HG03139 (cell line): ENCODE results near the gene DCUN1D4.
"Not testable (repeated sequence)": the region's sequence is repeated elsewhere in the genome, so short reads cannot be mapped to it uniquely, and the experiment has no call there.

Experiments used
- ATAC-seq: cut with Tn5 transposase; IDR thresholded peaks from one replicate; pipeline ENCODE4 v1.9.1; 2021; ENCODE audit not compliant: unreplicated experiment

Gene DCUN1D4

GRCh38 chr4:51893402-51893801 lies 50.4 kb downstream of the DCUN1D4 start:
- not testable (repeated sequence) for ATAC-seq

- no peak for ATAC-seq
Observed at GRCh38 chr4:51894059-51894645, 51.2 kb downstream of the DCUN1D4 start.

DNA sequence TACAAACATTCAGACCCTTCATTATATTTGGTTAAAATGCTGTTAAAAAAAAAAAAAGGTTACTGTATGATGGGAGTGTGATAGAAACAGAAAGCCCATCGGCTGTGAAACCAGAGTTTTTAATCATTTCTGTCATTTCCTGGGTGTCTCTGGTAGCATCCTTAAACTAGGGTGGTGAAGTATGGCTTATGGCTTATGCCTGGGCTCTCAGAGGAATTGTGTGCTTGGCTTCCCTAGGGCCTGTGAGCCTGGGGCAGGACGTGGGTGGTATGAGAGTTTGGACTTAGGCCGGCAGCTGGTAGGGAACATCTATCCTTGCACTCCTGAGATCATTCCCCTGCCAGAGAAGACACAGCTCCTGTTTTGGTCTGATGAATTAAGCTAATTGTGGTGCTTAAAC lies 52.2 kb downstream of the DCUN1D4 start:
- ATAC-seq, result peak; percentile 64

- peak; percentile 98 for ATAC-seq
Observed at GRCh38 chr4:51895816-51896408, 53.0 kb downstream of the DCUN1D4 start.

GRCh38 chr4:51901363-51901762 lies 58.4 kb downstream of the DCUN1D4 start:
- ATAC-seq, result no peak

- ATAC-seq, result peak; percentile 98
Observed at GRCh38 chr4:51906167-51906958, 63.4 kb downstream of the DCUN1D4 start.

GRCh38 chr4:51907006-51907669 lies 64.2 kb downstream of the DCUN1D4 start:
- ATAC-seq, result no peak

DNA sequence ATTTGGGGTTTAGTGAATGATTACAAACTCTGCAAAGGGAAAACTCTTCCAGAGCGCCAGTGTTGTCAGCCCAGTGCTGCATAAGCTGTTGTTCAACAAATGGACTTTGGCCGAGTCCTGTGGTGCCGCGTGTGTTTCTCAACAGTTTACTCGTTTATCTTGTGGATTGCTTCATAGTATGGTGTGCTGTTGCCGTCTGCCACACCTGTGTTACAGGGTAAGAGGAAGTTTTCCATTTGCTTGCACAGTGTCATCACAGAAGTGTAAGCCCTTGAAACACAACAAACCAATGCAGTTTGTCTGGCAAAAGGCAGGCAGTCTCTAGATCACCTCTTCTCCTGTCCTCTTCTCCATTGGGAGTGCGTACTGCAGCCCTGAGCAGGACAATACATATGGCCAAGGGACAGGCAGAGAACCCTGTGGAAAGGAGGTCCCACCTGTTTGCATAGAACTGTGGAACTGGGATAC lies 66.3 kb downstream of the DCUN1D4 start:
- no peak for ATAC-seq

DNA sequence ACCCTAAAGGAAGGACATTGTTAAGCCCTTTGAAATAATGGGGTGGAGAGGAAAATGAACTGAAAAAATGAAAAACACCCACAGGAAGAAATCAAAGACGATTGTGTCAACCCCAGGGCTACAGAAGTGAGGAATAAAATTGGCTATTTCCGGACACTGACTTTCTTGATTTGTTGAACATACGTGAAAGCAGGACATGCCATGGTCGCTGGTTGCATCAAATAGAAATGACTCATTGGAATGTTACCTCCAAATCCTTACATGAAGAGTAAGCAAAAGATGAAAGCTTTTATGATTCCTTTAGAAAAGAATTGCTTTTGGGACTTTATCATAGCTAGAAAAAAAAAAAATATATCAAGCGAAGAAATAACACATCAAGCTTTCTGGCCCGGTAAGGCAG lies 75.3 kb downstream of the DCUN1D4 start:
- ATAC-seq, result no peak

- no peak for ATAC-seq
Observed at GRCh38 chr4:51923343-51923742, 80.4 kb downstream of the DCUN1D4 start.

GRCh38 chr4:51925307-51925706 lies 82.4 kb downstream of the DCUN1D4 start:
- ATAC-seq, result no peak

- ATAC-seq, result no peak
Observed at GRCh38 chr4:51930557-51930956, 87.6 kb downstream of the DCUN1D4 start.

DNA sequence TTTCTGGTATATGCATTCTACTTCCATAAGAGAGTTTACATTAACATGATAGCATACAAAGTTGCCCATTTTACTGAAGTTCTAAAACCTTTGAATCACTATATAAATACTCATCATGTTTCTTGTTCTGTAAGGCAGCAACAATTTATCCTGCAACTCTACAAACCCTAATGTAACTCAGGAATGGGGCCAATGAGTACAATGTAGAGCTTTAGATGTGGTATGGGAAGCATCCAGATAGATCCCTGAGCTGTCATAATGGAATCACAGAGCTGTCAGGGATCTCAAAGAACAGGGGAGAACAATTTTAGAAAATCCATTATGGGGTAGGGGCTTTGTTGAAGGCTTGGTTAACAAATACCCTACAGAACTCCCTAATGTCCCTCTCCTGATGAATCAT lies 88.5 kb downstream of the DCUN1D4 start:
- ATAC-seq, result no peak

- no peak for ATAC-seq
Observed at GRCh38 chr4:51932261-51932660, 89.3 kb downstream of the DCUN1D4 start.

DNA sequence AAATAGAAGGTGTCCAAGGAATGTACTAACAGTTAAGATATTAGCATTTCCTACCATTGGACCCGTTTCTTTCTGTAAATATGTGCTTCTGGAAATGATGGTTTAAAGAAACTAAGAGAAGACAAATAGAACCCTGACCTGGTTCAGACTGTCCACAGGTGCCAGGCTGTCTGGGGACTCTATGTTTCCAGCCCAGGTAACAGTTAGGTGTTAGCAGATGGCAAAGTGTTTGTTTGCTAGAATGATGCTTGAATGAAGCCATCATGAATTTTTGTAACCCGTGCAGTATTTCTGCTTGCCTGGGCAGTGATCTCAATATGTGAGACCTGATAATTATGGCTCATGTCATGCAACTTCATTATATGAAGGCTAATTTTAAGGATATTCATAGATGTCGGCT lies 89.7 kb downstream of the DCUN1D4 start:
- no peak for ATAC-seq

- ATAC-seq, result not testable (repeated sequence)
Observed at GRCh38 chr4:51940460-51940859, 97.5 kb downstream of the DCUN1D4 start.

GRCh38 chr4:51942108-51942832 lies 99.3 kb downstream of the DCUN1D4 start:
- ATAC-seq, result no peak

GRCh38 chr4:51942833-51943215 lies 99.9 kb downstream of the DCUN1D4 start:
- ATAC-seq, result no peak

GRCh38 chr4:51943221-51943620 lies 100.3 kb downstream of the DCUN1D4 start:
- ATAC-seq, result no peak

- ATAC-seq, result no peak
Observed at GRCh38 chr4:51958199-51958968, 115.4 kb downstream of the DCUN1D4 start.
